K562 (cell line): ENCODE results near the gene VEGFA. TPM values are rescaled to one million over a fixed set of nuclear protein-coding genes. Genes with fewer than 3 reads are reported as not detected.

Experiments used
- EWSR1 ChIP-seq: fragments of 450-650 bp; IDR thresholded peaks from 2 replicates; pipeline ENCODE4 v1.6.1; 2018; ENCODE audit warnings: borderline replicate concordance, mild to moderate bottlenecking, low read depth, moderate library complexity; ENCODE audit not compliant: partially characterized antibody
- GATA2 ChIP-seq: sonication (generic); formaldehyde crosslinking; IDR thresholded peaks from 2 replicates; pipeline ENCODE4 v1.4.0; 2020; ENCODE audit warnings: mild to moderate bottlenecking, missing genetic modification reagents
- GTF2E2 ChIP-seq: fragments of 200-800 bp; sonication (Bioruptor generic); IDR thresholded peaks from 2 replicates; pipeline ENCODE4 v1.6.1; 2016; ENCODE audit warnings: missing genetic modification characterization, missing compliant biosample characterization
- JUN ChIP-seq, 2 experiments: sonication (generic) in 1 of 2; formaldehyde crosslinking in 1 of 2; IDR thresholded peaks; 2 replicates each; pipeline versions ENCODE4 v1.6.1 to v1.8.0; 2012 to 2022; ENCODE audit warnings: borderline replicate concordance in 2 of 2, mild to moderate bottlenecking in 2 of 2, improper control_type of control experiment in 1 of 2, low read depth in 1 of 2, low read length in 1 of 2, missing genetic modification reagents in 1 of 2
- KAT7 ChIP-seq: sonication (generic); formaldehyde crosslinking; IDR thresholded peaks from 2 replicates; pipeline ENCODE4 v1.8.0; 2022; ENCODE audit warnings: missing genetic modification reagents, mild to moderate bottlenecking, borderline replicate concordance
- KLF10 ChIP-seq: fragments of 250-450 bp; sonication (Bioruptor Pico); IDR thresholded peaks from 2 replicates; pipeline ENCODE4 v1.6.1; 2021; ENCODE audit warnings: matching md5 sums
- PHF21A ChIP-seq: fragments of 450-650 bp; IDR thresholded peaks from 2 replicates; pipeline ENCODE4 v1.6.1; 2017; ENCODE audit warnings: low read depth, borderline replicate concordance
- POU5F1 ChIP-seq: fragments of 150-350 bp; IDR thresholded peaks from 2 replicates; pipeline ENCODE4 v1.6.1; 2014; ENCODE audit warnings: borderline replicate concordance, low read length, low read depth, mild to moderate bottlenecking; ENCODE audit not compliant: partially characterized antibody
- TGIF2 ChIP-seq: sonication (generic); formaldehyde crosslinking; IDR thresholded peaks from 2 replicates; pipeline ENCODE4 v1.8.1; 2022; ENCODE audit warnings: mild to moderate bottlenecking, missing genetic modification reagents, moderate library complexity
- TRIM25 ChIP-seq: fragments of 450-650 bp; IDR thresholded peaks from 2 replicates; pipeline ENCODE4 v1.7.0; 2016; ENCODE audit warnings: borderline replicate concordance
- ZBTB43 ChIP-seq: sonication (generic); formaldehyde crosslinking; IDR thresholded peaks from 2 replicates; pipeline ENCODE4 v1.8.0; 2023; ENCODE audit warnings: mild to moderate bottlenecking, missing genetic modification reagents
- ZNF121 ChIP-seq: sonication (generic); formaldehyde crosslinking; conservative IDR thresholded peaks from 2 replicates; pipeline ENCODE4 v1.8.0; 2022; ENCODE audit warnings: missing genetic modification reagents
- polyA plus RNA-seq, 8 experiments: library from polyadenylated mRNA; depleted of rRNA in 4 of 8; stranded (reverse) in 5 of 8; unstranded in 3 of 8; fragments of >200 nt; fragmentation: Nextera tagmentation in 2 of 8; fragmentation: Illumina TruSeq in 1 of 8; extraction: Ambion mirVana in 2 of 8; extraction: Trizol in 1 of 8; gene quantifications; 2 replicates each; pipeline versions ENCODE4 v1.2.1 to v1.2.3, GENCODE V29; 2011 to 2014; ENCODE audit warnings: inconsistent platforms in 1 of 8, missing spikeins in 1 of 8
- total RNA-seq, 7 experiments: library from RNA; depleted of rRNA in 6 of 7; stranded (reverse); fragments of >200 nt in 6 of 7; fragmentation: Illumina TruSeq in 2 of 7; extraction: Trizol in 2 of 7; gene quantifications; 2 replicates each; pipeline versions ENCODE4 v1.2.1 to v1.2.3, GENCODE V29; 2011 to 2021; ENCODE audit warnings: low replicate concordance in 1 of 7
- TF ChIP-seq, protein P1 (sequence below): fragments of 450-650 bp; formaldehyde crosslinking; IDR thresholded peaks from 2 replicates; pipeline ENCODE4 v1.4.0; 2020; ENCODE audit warnings: mild to moderate bottlenecking, moderate library complexity
- TF ChIP-seq, protein P2 (sequence below): sonication (generic); formaldehyde crosslinking; IDR thresholded peaks from 2 replicates; pipeline ENCODE4 v1.8.0; 2023; ENCODE audit warnings: missing genetic modification reagents, mild to moderate bottlenecking, borderline replicate concordance
- TF ChIP-seq, protein P3 (sequence below): sonication (generic); formaldehyde crosslinking; IDR thresholded peaks from 2 replicates; pipeline ENCODE4 v1.8.0; 2022; ENCODE audit warnings: mild to moderate bottlenecking, missing genetic modification reagents

Gene VEGFA
- total and polyA plus RNA-seq, 9 of the 15 experiments (the other 6 are each of a cell fraction or from before 2014, with no cell fraction given): 14.0 to 271 (median 124) TPM

DNA sequence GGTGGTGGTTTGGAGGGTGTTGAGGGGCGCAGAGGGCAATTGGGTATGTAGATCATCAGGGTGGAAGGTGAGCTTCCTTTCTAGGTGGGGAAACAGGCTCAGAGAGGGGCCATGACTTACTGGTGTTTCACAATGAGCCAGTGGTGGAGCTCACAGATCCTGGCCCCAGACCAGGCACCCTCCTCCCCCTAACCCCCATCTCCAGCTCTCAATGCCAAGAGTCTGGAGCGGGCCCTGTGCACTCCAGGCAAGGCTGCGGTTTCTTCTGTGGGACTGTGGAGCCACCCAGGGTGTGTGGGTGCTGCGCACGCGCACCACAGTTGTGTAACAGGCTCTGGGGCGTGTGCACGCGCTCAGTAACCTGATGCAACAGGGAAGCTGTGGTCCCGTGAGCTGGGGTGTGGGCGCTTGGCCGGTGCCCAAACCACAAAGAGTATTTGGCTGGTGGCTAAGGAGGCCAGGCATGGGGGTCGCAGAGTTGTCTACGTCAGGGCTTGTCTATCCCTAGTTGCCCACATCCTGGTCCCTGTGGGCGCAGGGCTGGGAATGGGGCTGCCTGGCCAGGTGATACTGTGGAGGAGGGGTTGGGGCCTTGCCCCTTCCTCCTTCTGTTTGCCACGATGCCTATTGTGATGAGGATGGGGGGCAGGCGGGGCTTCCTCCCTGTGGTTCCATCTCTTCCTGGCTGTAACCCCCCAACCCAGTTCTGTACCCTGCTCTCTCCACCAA is 44.9 kb upstream of the VEGFA start (continued):
- no peak for TF ChIP-seq POU5F1
- TF ChIP-seq, protein P1, sequence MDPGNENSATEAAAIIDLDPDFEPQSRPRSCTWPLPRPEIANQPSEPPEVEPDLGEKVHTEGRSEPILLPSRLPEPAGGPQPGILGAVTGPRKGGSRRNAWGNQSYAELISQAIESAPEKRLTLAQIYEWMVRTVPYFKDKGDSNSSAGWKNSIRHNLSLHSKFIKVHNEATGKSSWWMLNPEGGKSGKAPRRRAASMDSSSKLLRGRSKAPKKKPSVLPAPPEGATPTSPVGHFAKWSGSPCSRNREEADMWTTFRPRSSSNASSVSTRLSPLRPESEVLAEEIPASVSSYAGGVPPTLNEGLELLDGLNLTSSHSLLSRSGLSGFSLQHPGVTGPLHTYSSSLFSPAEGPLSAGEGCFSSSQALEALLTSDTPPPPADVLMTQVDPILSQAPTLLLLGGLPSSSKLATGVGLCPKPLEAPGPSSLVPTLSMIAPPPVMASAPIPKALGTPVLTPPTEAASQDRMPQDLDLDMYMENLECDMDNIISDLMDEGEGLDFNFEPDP: no peak
- TF ChIP-seq KAT7 (CRISPR knock-in tag): no peak
- TF ChIP-seq JUN (IDR thresholded peaks at IDR 0.05; ENCODE audit: borderline replicate concordance, low read depth, low read length): peak; percentile 82
- no peak; the same call in 1 of the 2 replicates for TF ChIP-seq JUN (CRISPR knock-in tag; IDR thresholded peaks at IDR 0.05; ENCODE audit: borderline replicate concordance)
- no peak for TF ChIP-seq EWSR1
- TF ChIP-seq KLF10: no peak
- TF ChIP-seq GATA2 (CRISPR knock-in tag): no peak
- no peak for TF ChIP-seq TGIF2 (CRISPR knock-in tag)
- TF ChIP-seq ZNF121: no peak
- no peak for TF ChIP-seq TRIM25
- no peak; the same call in 1 of the 2 replicates for TF ChIP-seq GTF2E2
- TF ChIP-seq ZBTB43 (CRISPR knock-in tag): peak; percentile 83; the same call in 1 of the 2 replicates
- TF ChIP-seq, protein P2, sequence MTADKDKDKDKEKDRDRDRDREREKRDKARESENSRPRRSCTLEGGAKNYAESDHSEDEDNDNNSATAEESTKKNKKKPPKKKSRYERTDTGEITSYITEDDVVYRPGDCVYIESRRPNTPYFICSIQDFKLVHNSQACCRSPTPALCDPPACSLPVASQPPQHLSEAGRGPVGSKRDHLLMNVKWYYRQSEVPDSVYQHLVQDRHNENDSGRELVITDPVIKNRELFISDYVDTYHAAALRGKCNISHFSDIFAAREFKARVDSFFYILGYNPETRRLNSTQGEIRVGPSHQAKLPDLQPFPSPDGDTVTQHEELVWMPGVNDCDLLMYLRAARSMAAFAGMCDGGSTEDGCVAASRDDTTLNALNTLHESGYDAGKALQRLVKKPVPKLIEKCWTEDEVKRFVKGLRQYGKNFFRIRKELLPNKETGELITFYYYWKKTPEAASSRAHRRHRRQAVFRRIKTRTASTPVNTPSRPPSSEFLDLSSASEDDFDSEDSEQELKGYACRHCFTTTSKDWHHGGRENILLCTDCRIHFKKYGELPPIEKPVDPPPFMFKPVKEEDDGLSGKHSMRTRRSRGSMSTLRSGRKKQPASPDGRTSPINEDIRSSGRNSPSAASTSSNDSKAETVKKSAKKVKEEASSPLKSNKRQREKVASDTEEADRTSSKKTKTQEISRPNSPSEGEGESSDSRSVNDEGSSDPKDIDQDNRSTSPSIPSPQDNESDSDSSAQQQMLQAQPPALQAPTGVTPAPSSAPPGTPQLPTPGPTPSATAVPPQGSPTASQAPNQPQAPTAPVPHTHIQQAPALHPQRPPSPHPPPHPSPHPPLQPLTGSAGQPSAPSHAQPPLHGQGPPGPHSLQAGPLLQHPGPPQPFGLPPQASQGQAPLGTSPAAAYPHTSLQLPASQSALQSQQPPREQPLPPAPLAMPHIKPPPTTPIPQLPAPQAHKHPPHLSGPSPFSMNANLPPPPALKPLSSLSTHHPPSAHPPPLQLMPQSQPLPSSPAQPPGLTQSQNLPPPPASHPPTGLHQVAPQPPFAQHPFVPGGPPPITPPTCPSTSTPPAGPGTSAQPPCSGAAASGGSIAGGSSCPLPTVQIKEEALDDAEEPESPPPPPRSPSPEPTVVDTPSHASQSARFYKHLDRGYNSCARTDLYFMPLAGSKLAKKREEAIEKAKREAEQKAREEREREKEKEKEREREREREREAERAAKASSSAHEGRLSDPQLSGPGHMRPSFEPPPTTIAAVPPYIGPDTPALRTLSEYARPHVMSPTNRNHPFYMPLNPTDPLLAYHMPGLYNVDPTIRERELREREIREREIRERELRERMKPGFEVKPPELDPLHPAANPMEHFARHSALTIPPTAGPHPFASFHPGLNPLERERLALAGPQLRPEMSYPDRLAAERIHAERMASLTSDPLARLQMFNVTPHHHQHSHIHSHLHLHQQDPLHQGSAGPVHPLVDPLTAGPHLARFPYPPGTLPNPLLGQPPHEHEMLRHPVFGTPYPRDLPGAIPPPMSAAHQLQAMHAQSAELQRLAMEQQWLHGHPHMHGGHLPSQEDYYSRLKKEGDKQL (CRISPR knock-in tag): no peak
- TF ChIP-seq, protein P3, sequence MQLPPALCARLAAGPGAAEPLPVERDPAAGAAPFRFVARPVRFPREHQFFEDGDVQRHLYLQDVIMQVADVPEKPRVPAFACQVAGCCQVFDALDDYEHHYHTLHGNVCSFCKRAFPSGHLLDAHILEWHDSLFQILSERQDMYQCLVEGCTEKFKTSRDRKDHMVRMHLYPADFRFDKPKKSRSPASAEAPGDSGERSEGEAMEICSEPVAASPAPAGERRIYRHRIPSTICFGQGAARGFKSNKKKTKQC: no peak; the same call in 1 of the 2 replicates
- TF ChIP-seq PHF21A: no peak
